Measurements from ENCODE around the gene PMM2.
A peak's percentile ranks its signal among the peaks of the same experiment; 100 is the strongest.
"Not testable (repeated sequence)": the region's sequence is repeated elsewhere in the genome, so short reads cannot be mapped to it uniquely, and the experiment has no call there.

Gene PMM2

GRCh38 chr16:8797364-8798173, at the start of gene PMM2, which contains the start of gene TMEM186:
PMM2 (plus strand) TSS chr16:8797839; CDS start chr16:8797883, 44 bp downstream.
TMEM186 (minus strand) TSS chr16:8797639; CDS start chr16:8797614, 25 bp downstream.
- DNase-seq (ENCODE audit: low spot score) = peak; percentile 98

- DNase-seq (ENCODE audit: low spot score) = not testable (repeated sequence)
Observed at GRCh38 chr16:8748944-8749343, 48.7 kb upstream of the PMM2 start.

- no peak for DNase-seq (ENCODE audit: low spot score)
Observed at GRCh38 chr16:8751481-8752311, 45.9 kb upstream of the PMM2 start.

GRCh38 chr16:8752706-8753105, 44.9 kb upstream of the PMM2 start:
- no peak for DNase-seq (ENCODE audit: low spot score)

- no peak for DNase-seq (ENCODE audit: low spot score)
Observed at GRCh38 chr16:8753416-8754054, 44.1 kb upstream of the PMM2 start.

- no peak for DNase-seq (ENCODE audit: low spot score)
Observed at GRCh38 chr16:8756755-8757154, 40.9 kb upstream of the PMM2 start.

GRCh38 chr16:8758022-8758421, 39.6 kb upstream of the PMM2 start:
- no peak for DNase-seq (ENCODE audit: low spot score)

- DNase-seq (ENCODE audit: low spot score) = no peak
Observed at GRCh38 chr16:8760021-8760420, 37.6 kb upstream of the PMM2 start.

GRCh38 chr16:8761078-8761477, 36.6 kb upstream of the PMM2 start:
- no peak for DNase-seq (ENCODE audit: low spot score)

- no peak for DNase-seq (ENCODE audit: low spot score)
Observed at GRCh38 chr16:8762254-8762653, 35.4 kb upstream of the PMM2 start.

GRCh38 chr16:8763083-8763482, 34.6 kb upstream of the PMM2 start:
- DNase-seq (ENCODE audit: low spot score) = no peak

- DNase-seq (ENCODE audit: low spot score) = no peak
Observed at GRCh38 chr16:8763899-8764298, 33.7 kb upstream of the PMM2 start.

- no peak for DNase-seq (ENCODE audit: low spot score)
Observed at GRCh38 chr16:8764525-8765250, 33.0 kb upstream of the PMM2 start.

GRCh38 chr16:8767176-8767575, 30.5 kb upstream of the PMM2 start:
- DNase-seq (ENCODE audit: low spot score) = no peak

- DNase-seq (ENCODE audit: low spot score) = no peak
Observed at GRCh38 chr16:8768283-8768682, 29.4 kb upstream of the PMM2 start.

- DNase-seq (ENCODE audit: low spot score) = no peak
Observed at GRCh38 chr16:8768692-8769091, 28.9 kb upstream of the PMM2 start.

- DNase-seq (ENCODE audit: low spot score) = no peak
Observed at GRCh38 chr16:8773537-8773936, 24.1 kb upstream of the PMM2 start.

GRCh38 chr16:8774208-8774607, 23.4 kb upstream of the PMM2 start:
- no peak for DNase-seq (ENCODE audit: low spot score)

GRCh38 chr16:8775359-8775758, 22.3 kb upstream of the PMM2 start:
- DNase-seq (ENCODE audit: low spot score) = no peak

GRCh38 chr16:8776129-8776584, 21.5 kb upstream of the PMM2 start:
- no peak for DNase-seq (ENCODE audit: low spot score)

GRCh38 chr16:8777217-8777616, 20.4 kb upstream of the PMM2 start:
- no peak for DNase-seq (ENCODE audit: low spot score)

- no peak for DNase-seq (ENCODE audit: low spot score)
Observed at GRCh38 chr16:8781797-8782196, 15.8 kb upstream of the PMM2 start.

All from putamen (tissue), 1 donor.